Transverse colon (tissue), 4 donors: ENCODE results near the gene SOD2. TPM values are rescaled to one million over a fixed set of nuclear protein-coding genes. Genes with fewer than 3 reads are reported as not detected.

Experiments
- DNase-seq: peaks from one replicate; pipeline ENCODE4 v3.0.0-alpha.2; 2019
- H3K27ac ChIP-seq, 4 donors: fragments of 200-600 bp; sonication (generic); 2 replicates each; pipeline ENCODE4 v1.5.1; 2016 to 2018; ENCODE audit warnings: inconsistent platforms in 4 of 4
- H3K27me3 ChIP-seq: fragments of 200-600 bp; sonication (generic); 2 replicates; pipeline ENCODE4 v1.5.1; 2017; ENCODE audit warnings: inconsistent platforms
- H3K36me3 ChIP-seq, 4 donors: fragments of 200-600 bp; sonication (generic); 2 replicates each; pipeline ENCODE4 v1.5.1; 2017 to 2019; ENCODE audit warnings: inconsistent platforms in 4 of 4
- H3K4me1 ChIP-seq, 4 donors: fragments of 200-600 bp; sonication (generic); 2 replicates each; pipeline ENCODE4 v1.5.1; 2017 to 2020; ENCODE audit warnings: inconsistent platforms in 4 of 4
- H3K4me3 ChIP-seq, 4 donors: fragments of 200-600 bp; sonication (generic); 1 replicate in 1 of 4; 2 replicates in 3 of 4; pipeline versions ENCODE4 v1.5.1 to v1.6.1; 2017 to 2019; ENCODE audit warnings: inconsistent platforms in 4 of 4
- H3K9me3 ChIP-seq, 2 donors: fragments of 200-600 bp; sonication (generic); 2 replicates each; pipeline ENCODE4 v1.5.1; 2017 to 2019; ENCODE audit warnings: inconsistent platforms in 2 of 2
- EP300 ChIP-seq: sonication (generic); formaldehyde crosslinking; IDR thresholded peaks from one replicate; pipeline ENCODE4 v1.6.1; 2017; ENCODE audit warnings: antibody characterized with exemption, low read depth
- POLR2A ChIP-seq: fragments of 450-650 bp; IDR thresholded peaks from one replicate; pipeline ENCODE4 v1.6.1; 2016; ENCODE audit warnings: antibody characterized with exemption, mild to moderate bottlenecking, moderate library complexity
- POLR2AphosphoS5 ChIP-seq, 3 donors: sonication (generic); formaldehyde crosslinking; IDR thresholded peaks; one replicate each; pipeline ENCODE4 v1.6.1; 2016; ENCODE audit warnings: antibody characterized with exemption in 3 of 3
- WGBS, 2 donors: methylation state at CpG; one replicate each; pipeline ENCODE4 v1.1.5; 2018; ENCODE audit warnings: low coverage in 1 of 2; 5-methylcytosine and 5-hydroxymethylcytosine counted together
- in situ Hi-C, 4 donors: fragments of 200-750 bp; cut with MboI; loops; one replicate each; pipeline versions ENCODE4 v1.15.0 to v1.15.1; 2017; ENCODE audit warnings: low sequenced_read_pairs in 3 of 4, low pct_ligation_motif_present in 1 of 4, low pct_unique_long_range_greater_than_20kb in 1 of 4
- intact Hi-C: fragments of 100-400 bp; cut with DNase I; formaldehyde crosslinking; loops from one replicate; pipeline ENCODE4 v1.15.1; 2023; ENCODE audit warnings: low total_unique reads
- total RNA-seq, 4 donors: library from RNA; depleted of rRNA; stranded (reverse); fragments of >200 nt; gene quantifications; one replicate each; pipeline ENCODE4 v1.1.0, GENCODE V29; 2016
- TF ChIP-seq, protein P1 (sequence below), 5 experiments: fragments of 200-600 bp in 3 of 5; fragments of 450-650 bp in 2 of 5; sonication (generic) in 3 of 5; IDR thresholded peaks; 1 replicate in 2 of 5; 2 replicates in 3 of 5; pipeline ENCODE4 v1.5.1; 2016 to 2017; ENCODE audit warnings: antibody characterized with exemption in 5 of 5, inconsistent platforms in 3 of 5, mild to moderate bottlenecking in 2 of 5, moderate library complexity in 1 of 5

SOD2 gene
- total RNA-seq, 4 donors from 2014 or later = 170 to 272 (median 224) TPM

DNA sequence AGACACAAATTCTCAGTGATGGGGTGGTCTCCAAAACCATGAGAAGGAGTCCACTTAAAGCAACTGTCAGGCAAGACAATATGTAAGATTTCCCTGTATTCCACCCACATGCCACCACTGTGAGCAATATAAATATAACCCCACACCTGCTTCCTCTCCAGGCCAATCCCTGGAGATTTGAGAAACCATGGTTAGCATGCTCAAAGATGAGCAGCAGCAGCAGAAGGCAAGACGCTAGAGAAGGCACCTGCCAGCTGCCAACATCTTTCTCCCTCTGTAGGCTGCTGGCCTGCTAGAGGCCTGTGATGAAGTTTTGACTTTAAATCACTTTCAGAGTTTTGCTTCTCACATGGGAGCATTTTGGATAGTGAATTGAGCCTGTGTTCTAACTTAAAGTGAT is 7.9 kb upstream of the SOD2 start:
- 12% methylated on average over 1 of the region's 1 CpG; no CpG with 5 or more reads in 1 of the 2 donors for WGBS, 2 donors
- Histone ChIP-seq H3K27me3 (no peaks in the 10 kb centered on the region), H3K4me1 (peaks cover 4 to 34% (median 11%) of the 10 kb centered on the region in 4 donors), H3K36me3 (no peaks in the 10 kb centered on the region), H3K4me3 (no peak overlapping the region), H3K27ac (peak overlapping the region; percentile 36 to 81 (median 77)), H3K9me3 (no peaks in the 10 kb centered on the region)
- DNase-seq = no peak
- intact Hi-C loops (no loop called here), in situ Hi-C loops (no loop called here)
- TF ChIP-seq, protein P1, sequence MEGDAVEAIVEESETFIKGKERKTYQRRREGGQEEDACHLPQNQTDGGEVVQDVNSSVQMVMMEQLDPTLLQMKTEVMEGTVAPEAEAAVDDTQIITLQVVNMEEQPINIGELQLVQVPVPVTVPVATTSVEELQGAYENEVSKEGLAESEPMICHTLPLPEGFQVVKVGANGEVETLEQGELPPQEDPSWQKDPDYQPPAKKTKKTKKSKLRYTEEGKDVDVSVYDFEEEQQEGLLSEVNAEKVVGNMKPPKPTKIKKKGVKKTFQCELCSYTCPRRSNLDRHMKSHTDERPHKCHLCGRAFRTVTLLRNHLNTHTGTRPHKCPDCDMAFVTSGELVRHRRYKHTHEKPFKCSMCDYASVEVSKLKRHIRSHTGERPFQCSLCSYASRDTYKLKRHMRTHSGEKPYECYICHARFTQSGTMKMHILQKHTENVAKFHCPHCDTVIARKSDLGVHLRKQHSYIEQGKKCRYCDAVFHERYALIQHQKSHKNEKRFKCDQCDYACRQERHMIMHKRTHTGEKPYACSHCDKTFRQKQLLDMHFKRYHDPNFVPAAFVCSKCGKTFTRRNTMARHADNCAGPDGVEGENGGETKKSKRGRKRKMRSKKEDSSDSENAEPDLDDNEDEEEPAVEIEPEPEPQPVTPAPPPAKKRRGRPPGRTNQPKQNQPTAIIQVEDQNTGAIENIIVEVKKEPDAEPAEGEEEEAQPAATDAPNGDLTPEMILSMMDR (IDR thresholded peaks at IDR 0.05) = no peak
- TF ChIP-seq EP300 = no peak
- TF ChIP-seq POLR2AphosphoS5 (IDR thresholded peaks at IDR 0.05) = no peak
- no peak for TF ChIP-seq POLR2A

DNA sequence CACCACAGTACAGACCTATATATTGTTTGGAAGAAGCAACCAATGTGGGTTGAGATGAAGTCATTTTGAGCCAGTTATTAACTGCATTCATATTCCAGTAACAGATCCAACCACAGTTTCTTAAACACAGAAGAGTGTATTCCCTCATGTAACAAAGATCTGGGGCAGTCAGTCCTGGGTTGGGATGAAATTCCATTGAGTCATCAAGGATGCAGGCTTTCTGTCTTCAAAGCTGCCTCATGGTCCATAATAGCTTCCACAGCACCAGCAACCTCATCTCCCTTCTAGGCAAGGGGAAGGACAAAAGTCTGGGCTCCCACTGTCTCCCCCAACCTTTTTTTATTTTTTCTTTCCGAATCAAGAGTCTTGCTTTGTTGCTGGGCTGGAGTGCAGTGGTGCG is 2.9 kb upstream of the SOD2 start:
- no peaks in the 10 kb centered on the region for H3K36me3 ChIP-seq
- intact Hi-C loops = no loop called here
- in situ Hi-C loops = loop anchor here in 3 of 4 donors (25.0 kb wide), 3 partner anchors 91 to 366 kb away; partner anchors contain the start of genes MRPL18 (in 2 of the 3), TCP1 (in 2 of the 3) and IGF2R (in 1 of the 3)
- WGBS, 2 donors = 100% methylated on average over 2 of the region's 2 CpGs; no CpG with 5 or more reads in 1 of the 2 donors
- H3K27ac ChIP-seq = no peak overlapping the region
- no peaks in the 10 kb centered on the region for H3K27me3 ChIP-seq
- peaks cover 10 to 48% (median 28%) of the 10 kb centered on the region in 4 donors for H3K4me1 ChIP-seq
- no peak overlapping the region for H3K4me3 ChIP-seq
- H3K9me3 ChIP-seq = no peaks in the 10 kb centered on the region
- TF ChIP-seq, protein P1 (IDR thresholded peaks at IDR 0.05) = no peak
- TF ChIP-seq POLR2AphosphoS5 (IDR thresholded peaks at IDR 0.05) (no peak), POLR2A (no peak), EP300 (no peak)
- DNase-seq = no peak

DNA sequence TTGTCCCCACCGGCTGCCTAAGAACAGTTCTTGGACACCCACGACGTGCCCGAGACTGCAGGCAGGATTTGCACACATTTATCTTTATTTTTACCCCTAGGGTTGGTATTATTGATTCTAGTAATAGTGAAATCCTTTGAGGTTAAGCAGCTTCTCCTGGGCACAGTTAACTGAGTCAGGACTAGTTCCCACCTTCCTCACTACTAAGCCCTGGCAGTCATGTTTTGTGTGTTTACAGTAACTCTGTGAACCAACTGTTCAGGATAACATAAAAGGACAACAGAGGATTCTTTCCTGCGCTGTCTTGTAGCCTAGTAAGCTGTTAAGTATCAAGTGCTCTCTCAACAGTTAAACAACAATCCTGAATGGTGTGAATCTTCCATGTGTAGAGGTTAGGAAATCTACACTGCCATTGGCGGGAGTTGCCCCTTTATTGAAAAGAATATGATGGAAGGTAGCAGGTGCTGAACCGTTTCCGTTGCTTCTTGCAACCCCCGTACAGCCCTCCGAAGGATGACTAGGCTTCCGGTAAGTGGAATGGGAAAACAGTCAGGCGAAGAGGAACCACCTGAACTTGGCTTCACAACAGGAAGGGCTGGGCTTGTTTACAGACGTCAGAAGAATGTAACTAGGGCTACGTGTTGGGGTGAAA is 979 bp upstream of the SOD2 start:
- H3K9me3 ChIP-seq = no peaks in the 10 kb centered on the region
- peak overlapping the region; percentile 38 to 96 (median 74) for H3K4me3 ChIP-seq
- in situ Hi-C loops (loop anchor here in 3 of 4 donors (25.0 kb wide), 3 partner anchors 93 to 368 kb away; partner anchors contain the start of genes MRPL18 (in 2 of the 3), TCP1 (in 2 of the 3) and IGF2R (in 1 of the 3)), intact Hi-C loops (loop anchor here (5.0 kb wide), 1 partner anchor 33 kb away; the partner anchor contains the start of gene WTAP)
- H3K4me1 ChIP-seq = peaks cover 7 to 58% (median 36%) of the 10 kb centered on the region in 4 donors
- H3K27me3 ChIP-seq = no peaks in the 10 kb centered on the region
- peaks cover 0 to 8% (median 0%) of the 10 kb centered on the region in 4 donors for H3K36me3 ChIP-seq
- peak; percentile 71 for DNase-seq
- peak overlapping the region; percentile 93 to 100 (median 95) for H3K27ac ChIP-seq
- WGBS, 2 donors = 5 to 10% methylated on average over 8 to 14 of the region's 14 CpGs
- TF ChIP-seq EP300 (no peak), POLR2A (no peak), POLR2AphosphoS5 (IDR thresholded peaks at IDR 0.05) (peak; percentile 70 to 84 (median 80))
- TF ChIP-seq, protein P1 (IDR thresholded peaks at IDR 0.05) = no peak

DNA sequence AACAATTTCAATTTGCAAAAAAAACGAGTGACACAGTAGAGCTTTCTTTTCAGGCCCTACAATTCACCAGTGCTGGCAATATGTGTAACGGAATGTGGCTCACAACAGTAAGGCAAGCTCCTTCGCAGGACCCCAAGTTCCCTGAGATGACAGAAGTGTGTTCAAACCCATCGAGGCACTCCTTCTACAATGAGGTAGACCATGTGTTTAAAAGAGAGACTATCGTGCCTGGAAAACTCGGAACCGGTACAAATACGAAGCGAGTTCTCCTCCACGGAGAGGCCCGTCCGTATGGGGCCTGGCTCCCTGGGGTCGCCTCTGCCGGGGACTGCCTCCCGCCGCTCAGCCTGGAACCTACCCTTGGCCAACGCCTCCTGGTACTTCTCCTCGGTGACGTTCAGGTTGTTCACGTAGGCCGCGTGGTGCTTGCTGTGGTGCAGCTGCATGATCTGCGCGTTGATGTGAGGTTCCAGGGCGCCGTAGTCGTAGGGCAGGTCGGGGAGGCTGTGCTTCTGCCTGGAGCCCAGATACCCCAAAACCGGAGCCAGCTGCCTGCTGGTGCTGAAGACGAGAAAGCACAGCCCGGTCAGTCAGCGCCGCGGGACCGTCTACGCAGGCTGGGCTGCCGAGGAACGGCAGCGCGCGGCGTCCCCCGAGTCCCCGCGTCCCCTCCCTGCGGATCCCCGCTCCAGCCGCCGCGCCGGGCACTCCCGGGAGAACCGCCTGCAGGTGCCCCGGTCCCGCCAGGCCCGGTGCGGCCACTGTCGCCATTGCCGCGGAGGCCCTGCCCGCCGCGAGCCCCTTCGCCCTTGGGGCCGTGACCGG is 526 bp downstream of the SOD2 start:
- DNase-seq = peak; percentile 71
- peaks cover 7 to 56% (median 40%) of the 10 kb centered on the region in 4 donors for H3K4me1 ChIP-seq
- H3K27me3 ChIP-seq = no peaks in the 10 kb centered on the region
- WGBS, 2 donors = 1% methylated on average over 47 of the region's 66 CpGs; no CpG with 5 or more reads in 1 of the 2 donors
- H3K27ac ChIP-seq = peak overlapping the region; percentile 93 to 100 (median 95)
- intact Hi-C loops (loop anchor here (5.0 kb wide), 1 partner anchor 35 kb away; the partner anchor contains the start of gene WTAP), in situ Hi-C loops (loop anchor here in 3 of 4 donors (25.0 kb wide), 3 partner anchors 95 to 370 kb away; partner anchors contain the start of genes MRPL18 (in 2 of the 3), TCP1 (in 2 of the 3) and IGF2R (in 1 of the 3))
- TF ChIP-seq, protein P1 (IDR thresholded peaks at IDR 0.05) = no peak
- peak in 1 of 3 donors; percentile 17 for TF ChIP-seq POLR2AphosphoS5 (IDR thresholded peaks at IDR 0.05)
- H3K4me3 ChIP-seq = peak overlapping the region; percentile 40 to 96 (median 74)
- H3K36me3 ChIP-seq = peaks cover 0 to 15% (median 2%) of the 10 kb centered on the region in 4 donors
- H3K9me3 ChIP-seq = no peaks in the 10 kb centered on the region
